MV-4-11 (cell line): ENCODE measurements around the gene PLTP.
"Not testable (repeated sequence)": the region's sequence is repeated elsewhere in the genome, so short reads cannot be mapped to it uniquely, and the experiment has no call there.

ENCODE experiments used
- DNase-seq: peaks from one replicate; lab custom pipeline; 2025; lab: John Stamatoyannopoulos, UW

PLTP gene

GRCh38 chr20:45944965-45945677 lies 33.2 kb upstream of the PLTP start:
- DNase-seq, result no peak

DNA sequence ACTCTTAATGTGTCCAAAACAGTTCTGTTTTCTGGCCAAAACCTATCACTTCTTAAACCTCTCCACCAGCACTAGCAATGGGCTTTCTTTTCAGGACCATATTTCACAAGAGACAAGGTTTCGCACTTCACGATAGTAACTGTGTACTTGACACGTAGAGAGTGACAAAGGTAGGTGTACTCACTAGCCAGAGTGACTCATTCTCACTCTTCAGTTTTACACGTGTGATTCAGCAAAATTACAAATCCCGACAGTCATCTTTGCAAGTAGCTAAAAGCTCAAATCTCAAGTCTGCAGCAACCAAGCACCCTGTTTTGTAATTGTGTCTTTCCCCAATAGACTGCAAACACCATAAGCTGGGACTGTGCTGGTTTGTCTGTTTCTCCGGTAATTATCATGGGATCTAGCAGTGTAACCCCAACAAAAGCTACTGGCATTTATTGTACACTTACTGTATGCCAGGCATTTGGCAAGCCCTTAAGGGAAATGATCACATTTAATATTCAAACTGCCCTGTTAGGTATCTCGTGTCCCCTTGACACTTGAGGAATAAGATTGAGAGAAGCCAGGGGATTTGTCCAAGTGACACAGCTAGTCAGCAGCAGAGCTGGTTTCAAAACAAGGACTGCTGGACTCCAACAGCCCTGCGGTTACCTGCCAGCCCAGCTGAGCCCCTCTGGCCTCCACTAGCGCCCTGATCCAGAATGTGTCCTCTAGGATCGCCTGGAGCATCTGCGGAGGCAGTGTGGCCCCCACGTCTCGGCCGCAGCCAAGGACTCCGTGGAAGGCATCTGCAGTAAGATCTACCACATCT lies 32.4 kb upstream of the PLTP start:
- DNase-seq, result peak; percentile 20

- no peak for DNase-seq
These were observed 31.7 kb upstream of the PLTP start for GRCh38 chr20:45943613-45944012.

DNA sequence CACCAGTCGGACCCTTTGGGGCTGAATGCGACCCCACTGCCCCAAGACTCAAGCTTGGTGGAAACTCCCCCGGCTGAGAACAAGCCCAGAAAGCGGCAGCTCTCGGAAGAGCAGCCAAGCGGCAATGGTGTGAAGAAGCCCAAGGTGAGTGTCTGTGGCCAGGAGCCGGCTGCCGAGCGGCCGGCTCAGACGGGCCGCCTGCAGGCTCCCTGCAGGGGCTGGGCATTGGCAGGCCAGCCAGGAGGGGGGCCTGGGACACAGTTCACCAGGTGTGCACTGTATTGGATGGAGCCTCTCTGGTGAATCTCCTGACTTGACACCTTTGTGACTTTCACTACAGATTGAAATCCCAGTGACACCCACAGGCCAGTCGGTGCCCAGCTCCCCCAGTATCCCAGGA lies 28.5 kb upstream of the PLTP start:
- no peak for DNase-seq

GRCh38 chr20:45940053-45940452 lies 28.1 kb upstream of the PLTP start:
- DNase-seq, result no peak

DNA sequence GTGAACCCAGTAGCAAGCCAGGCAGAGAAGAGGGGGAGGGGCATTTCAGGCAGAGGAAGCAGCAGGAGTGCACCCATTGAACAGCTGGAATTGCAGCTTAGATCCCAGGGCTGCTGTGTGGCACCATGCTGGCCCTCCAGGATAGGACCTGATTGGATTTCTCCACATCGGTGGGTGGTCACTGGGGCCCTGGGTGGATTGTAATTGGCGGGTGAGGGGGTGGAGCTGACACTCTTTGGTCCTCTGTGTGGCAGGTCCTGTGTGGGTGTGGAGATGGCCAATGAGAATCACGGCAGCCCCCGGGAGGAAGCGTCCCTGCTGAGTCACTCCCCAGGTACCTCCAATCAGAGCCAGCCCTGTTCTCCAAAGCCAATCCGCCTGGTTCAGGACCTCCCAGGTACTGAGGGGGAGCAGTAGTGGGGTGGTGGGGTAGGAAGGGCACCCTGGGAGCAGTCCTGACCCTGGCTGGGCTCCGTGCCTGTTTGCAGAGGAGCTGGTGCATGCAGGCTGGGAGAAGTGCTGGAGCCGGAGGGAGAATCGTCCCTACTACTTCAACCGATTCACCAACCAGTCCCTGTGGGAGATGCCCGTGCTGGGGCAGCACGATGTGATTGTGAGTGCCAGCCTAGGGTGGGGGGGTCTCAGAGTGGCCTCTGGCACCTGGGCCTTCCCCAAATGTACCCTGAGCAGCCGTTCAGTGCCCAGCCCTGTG lies 26.9 kb upstream of the PLTP start:
- no peak for DNase-seq

- DNase-seq, result no peak
These were observed 25.8 kb upstream of the PLTP start for GRCh38 chr20:45937765-45938164.

DNA sequence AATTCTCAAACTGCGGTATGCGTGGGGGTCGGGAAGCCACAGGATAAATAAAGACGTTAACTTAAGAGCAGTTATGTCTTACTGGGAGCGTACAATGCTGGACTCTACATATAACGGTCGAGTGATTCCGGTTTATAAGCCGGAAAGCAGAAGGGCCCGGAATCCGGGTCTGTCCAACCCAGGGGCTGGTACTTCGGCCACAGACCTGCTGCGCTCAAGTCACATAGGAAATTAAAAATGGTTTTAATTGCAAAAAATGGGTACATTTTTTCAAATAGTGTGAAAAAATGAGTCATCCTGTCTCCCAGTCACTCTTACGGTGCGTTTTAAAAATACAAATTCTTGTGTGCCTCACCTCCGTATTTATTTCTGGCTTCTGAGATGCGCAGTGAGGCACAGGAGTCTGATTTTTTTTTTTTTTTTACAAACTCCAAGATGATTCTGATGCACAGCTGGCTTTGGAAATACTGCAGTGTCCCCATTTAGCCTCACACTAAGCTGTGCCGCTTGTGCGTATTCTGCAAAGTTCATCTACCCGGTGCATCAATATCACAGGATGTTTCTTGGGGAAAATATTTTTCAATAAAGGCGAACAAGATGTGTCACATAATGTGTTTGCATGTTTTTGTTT lies 23.6 kb upstream of the PLTP start:
- DNase-seq, result no peak

GRCh38 chr20:45934586-45935415 lies 22.8 kb upstream of the PLTP start, which contains the start of gene PCIF1:
TSS of gene PCIF1 (plus strand) at chr20:45934683. CDS start at chr20:45939000, 4,317 bp downstream.
- peak; percentile 94 for DNase-seq

DNA sequence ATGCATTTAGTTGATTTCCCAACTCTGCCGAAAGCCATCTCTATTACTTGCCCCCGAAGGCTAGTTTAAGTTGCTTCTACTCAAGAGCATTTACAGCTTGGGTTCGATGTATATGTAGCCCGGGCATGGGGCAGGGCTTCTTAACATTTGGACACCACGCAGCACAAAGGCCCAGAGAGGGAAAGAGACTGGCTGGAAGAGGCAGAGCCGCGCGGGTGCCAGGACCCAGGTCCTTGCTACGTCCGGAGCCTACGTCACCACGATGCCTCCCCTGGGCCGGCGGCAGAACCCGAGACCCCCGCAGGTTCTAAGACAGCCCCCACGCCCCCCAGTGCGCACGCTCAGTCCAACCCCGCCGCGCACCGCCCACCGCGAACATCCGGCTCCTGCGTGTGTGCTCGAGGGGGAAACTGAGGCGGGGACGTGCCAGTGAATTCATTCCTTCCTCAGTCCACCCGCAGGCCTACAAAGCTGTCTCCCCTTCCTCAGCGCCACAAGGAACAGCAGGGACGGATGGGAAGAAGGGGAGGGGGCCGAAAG lies 22.2 kb upstream of the PLTP start:
- peak; percentile 45 for DNase-seq

- peak; percentile 60 for DNase-seq
These were observed 21.5 kb upstream of the PLTP start for GRCh38 chr20:45933266-45934045.

DNA sequence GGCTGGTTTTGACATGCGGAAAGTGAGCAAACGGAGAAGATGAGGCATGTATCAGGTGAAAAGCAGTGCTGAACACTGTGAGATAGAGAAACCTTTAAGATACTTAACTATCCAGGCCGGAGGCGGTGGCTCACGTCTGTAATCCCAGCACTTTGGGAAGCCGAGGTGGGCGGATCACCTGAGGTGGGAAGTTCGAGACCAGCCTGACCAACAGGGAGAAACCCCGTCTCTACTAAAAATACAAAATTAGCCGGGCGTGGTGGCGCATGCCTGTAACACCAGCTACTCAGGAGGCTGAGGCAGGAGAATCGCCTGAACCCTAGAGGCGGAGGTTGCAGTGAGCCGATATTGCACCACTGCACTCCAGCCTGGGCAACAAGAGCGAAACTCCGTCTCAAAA lies 19.7 kb upstream of the PLTP start:
- not testable (repeated sequence) for DNase-seq

DNA sequence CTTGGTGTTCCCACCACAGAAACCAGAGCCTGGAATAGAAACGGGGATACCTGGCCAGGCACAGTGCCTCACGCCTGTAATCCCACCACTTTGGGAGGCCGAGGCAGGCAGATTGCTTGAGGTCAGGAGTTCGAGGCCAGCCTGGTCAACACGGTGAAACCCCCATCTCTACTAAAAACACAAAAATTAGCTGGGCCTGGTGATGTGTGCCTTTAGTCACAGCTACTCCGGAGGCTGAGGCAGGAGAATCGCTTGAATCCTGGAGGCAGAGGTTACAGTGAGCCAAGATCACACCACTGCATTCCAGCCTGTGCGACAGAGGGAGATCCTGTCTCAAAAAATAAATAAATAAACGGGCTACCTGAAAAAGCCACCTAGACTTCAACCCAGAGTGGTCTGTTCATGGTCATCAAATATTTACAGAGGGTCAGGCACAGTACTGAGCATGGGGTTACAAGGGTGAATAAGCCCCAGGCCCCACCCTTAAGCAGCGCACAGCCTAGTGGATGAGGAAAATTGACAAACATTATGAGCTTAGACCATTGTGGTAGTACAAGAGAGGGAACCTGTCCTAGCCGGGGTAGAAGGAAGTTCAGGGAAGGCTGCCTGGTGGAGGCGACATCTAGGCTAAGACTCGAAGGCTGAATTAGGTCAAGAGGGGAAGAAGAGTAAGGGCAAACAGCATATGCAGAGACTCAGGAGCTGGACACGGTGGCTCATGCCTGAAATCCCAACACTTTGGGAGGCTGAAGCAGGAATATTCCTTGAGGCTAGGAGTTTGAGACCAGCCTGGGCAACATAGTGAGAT lies 15.3 kb upstream of the PLTP start:
- no peak for DNase-seq

DNA sequence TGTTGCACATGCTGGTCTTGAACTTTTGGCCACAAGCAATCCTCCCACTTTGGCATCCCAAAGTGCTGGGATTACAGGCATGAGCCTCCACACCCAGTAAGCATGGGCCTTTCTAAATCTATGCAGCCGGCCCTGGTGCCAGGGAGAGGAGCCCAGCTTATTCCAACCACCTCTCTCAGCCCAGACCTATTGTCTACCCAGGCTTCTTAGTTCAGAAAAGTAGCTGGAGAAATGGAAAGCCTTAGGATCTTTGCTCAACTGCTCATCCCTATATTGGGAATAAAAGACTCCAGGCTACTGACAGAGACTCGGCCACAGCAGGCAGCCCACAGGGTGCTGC lies 14.7 kb upstream of the PLTP start:
- no peak for DNase-seq

DNA sequence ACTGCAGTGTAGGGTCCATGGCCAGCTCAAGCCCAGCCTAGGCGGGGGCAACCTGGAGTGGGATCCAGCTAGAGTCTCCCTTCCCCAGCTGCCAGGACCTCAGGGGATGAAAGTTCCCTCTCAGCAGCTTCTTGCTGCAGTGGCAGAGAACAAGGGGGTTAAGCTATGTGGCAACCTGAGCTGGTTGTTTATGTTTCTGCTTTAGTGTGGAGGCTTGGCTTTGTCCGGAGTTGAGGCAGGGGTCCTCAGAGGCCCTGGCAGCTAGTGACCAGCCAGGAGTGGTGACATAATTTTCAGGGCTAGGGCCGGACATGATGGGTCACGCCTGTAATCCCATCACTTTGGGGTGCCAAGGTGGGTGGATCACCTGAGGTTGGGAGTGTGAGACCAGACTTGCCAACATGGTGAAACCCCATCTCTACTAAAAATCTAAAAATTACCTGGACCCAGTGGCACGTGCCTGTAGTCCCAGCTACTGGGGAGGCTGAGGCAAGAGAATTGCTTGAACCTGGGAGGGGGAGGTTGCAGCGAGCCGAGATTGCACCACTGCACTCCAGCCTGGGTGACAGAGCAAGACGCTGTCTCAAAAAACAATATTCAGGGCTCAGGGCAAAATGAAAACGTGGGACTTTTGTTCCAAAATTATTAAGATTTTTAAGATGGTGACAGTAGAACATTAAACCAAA lies 14.0 kb upstream of the PLTP start:
- DNase-seq, result no peak

DNA sequence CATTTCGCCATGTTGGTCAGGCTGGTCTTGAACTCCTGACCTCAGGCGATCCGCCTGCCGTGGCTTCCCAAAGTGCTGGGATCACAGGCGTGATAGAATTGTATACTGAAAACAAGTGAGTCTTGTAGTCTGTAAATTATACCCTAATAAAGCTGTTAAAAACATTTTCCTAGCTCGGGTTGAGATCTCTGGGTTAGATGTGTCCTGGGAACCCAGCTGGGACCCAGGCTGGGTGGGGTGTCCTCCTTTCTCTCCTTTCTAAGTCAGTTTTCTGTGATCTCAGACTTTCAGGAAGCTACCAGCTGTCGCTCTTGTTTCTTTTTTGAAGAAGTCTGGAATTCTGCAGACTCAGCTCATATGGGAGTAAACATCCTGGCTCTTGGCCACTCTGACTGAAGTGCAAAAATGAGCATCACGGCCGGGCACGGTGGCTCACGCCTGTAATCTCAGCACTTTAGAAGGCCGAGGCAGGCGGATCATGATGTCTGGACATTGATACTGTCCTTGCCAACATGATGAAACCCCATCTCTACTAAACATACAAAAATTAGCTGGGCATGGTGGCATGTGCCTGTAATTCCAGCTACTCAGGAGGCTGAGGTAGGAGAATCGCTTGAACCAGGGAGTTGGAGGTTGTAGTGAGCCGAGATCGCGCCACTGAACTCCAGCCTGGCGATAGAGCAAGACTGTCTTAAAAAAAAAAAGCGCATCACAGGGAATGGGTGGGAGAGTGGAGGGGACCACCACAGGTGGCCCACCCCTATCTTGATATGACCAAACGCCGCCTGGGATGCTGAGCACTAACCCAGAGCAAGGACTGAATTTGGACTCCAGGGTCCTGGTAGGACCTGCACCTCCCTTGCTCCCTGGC lies 12.7 kb upstream of the PLTP start:
- DNase-seq, result no peak

DNA sequence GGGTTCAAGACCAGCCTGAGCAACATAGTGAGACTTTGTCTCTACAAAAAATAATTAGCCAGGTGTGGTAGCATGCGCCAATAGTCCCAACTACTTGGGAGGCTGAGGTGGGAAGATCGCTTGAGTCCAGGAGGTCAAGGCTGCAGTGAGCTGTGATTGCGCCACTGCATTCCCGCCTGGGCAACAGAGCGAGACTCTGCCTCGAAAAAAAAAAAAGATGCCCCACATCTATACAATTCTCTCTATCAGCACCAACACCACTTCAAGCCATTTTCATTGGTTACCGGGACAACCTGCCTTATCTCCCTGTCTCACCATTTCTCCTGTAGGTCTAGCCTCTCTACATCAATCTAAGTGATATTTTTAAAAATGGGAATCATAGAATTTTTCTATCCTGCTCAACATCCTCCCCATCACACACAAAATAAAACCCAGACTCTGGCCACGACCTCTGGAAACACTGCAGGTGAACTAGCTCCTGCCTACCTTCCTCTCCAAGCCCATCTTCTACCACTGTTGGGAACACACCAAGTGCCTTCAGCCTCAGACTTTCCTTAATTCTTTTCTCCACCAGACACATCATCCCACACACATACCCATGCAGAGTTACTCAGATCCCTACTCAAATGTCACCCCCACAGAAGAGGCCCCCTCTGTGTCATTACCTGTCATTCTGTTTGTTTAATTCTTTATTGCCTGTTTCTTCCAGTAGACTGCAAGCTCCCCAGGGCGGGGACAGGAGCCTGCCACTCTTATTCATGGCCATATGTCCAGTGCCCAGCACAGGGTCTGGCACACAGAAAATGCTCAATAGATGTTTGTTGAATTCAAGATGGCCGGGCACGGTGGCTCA lies 9.6 kb upstream of the PLTP start:
- no peak for DNase-seq
